GM06990 (cell line): ENCODE data around the gene XIST.

Source experiments
- DNase-seq: peaks from one replicate; pipeline ENCODE4 v3.0.0-alpha.2; 2011; ENCODE audit not compliant: insufficient read length; ENCODE audit errors: extremely low read depth
- H3K27me3 ChIP-seq: replicated peaks from 2 replicates; pipeline ENCODE4 v1.6.0; 2011; ENCODE audit warnings: low read length; ENCODE audit not compliant: control insufficient read depth, insufficient read depth
- H3K36me3 ChIP-seq: 2 replicates; pipeline ENCODE4 v1.5.1; 2011; ENCODE audit warnings: low read length; ENCODE audit not compliant: control insufficient read depth, insufficient read depth
- H3K4me3 ChIP-seq: replicated peaks from 2 replicates; pipeline ENCODE4 v1.5.1; 2011; ENCODE audit warnings: low read depth, mild to moderate bottlenecking, control low read depth, low read length
- TF ChIP-seq, protein P1 (sequence below): IDR thresholded peaks from 2 replicates; pipeline ENCODE4 v1.5.1; 2011; ENCODE audit warnings: low read length, control low read depth, mild to moderate bottlenecking, inconsistent platforms; ENCODE audit not compliant: insufficient read depth, poor library complexity, severe bottlenecking

The XIST gene

DNA sequence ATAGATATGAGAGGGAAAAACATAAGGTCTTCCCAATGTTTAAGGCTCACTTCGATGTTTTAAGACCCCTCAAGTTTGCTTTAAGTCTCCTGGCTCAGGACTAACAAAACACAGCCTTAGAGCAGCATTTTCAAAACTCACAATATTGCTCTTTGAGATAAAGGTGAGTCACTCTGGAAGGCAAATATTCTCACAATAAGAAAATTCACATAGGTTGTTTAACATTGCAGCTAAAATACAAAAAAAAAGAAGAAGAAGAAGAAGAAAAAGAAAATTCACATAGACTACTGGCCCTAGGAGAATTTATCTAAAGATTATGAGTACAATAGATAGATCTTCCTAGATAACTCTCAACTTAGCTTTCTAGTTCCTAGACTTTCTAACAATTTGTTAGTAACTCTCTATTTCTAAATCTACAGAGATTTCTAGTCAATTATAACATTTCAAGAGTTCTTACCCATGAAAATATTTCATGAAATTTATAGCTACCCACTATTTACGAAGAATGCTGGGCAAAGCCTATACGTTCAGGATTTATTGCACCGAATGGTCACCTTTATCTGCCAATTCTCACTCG is 22.5 kb downstream of the XIST start:
- H3K4me3 ChIP-seq, result no peak overlapping the region
- TF ChIP-seq, protein P1, sequence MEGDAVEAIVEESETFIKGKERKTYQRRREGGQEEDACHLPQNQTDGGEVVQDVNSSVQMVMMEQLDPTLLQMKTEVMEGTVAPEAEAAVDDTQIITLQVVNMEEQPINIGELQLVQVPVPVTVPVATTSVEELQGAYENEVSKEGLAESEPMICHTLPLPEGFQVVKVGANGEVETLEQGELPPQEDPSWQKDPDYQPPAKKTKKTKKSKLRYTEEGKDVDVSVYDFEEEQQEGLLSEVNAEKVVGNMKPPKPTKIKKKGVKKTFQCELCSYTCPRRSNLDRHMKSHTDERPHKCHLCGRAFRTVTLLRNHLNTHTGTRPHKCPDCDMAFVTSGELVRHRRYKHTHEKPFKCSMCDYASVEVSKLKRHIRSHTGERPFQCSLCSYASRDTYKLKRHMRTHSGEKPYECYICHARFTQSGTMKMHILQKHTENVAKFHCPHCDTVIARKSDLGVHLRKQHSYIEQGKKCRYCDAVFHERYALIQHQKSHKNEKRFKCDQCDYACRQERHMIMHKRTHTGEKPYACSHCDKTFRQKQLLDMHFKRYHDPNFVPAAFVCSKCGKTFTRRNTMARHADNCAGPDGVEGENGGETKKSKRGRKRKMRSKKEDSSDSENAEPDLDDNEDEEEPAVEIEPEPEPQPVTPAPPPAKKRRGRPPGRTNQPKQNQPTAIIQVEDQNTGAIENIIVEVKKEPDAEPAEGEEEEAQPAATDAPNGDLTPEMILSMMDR, result no peak
- H3K36me3 ChIP-seq, result peaks cover 7% of the 10 kb centered on the region
- no peak for DNase-seq
- no peaks in the 10 kb centered on the region for H3K27me3 ChIP-seq

DNA sequence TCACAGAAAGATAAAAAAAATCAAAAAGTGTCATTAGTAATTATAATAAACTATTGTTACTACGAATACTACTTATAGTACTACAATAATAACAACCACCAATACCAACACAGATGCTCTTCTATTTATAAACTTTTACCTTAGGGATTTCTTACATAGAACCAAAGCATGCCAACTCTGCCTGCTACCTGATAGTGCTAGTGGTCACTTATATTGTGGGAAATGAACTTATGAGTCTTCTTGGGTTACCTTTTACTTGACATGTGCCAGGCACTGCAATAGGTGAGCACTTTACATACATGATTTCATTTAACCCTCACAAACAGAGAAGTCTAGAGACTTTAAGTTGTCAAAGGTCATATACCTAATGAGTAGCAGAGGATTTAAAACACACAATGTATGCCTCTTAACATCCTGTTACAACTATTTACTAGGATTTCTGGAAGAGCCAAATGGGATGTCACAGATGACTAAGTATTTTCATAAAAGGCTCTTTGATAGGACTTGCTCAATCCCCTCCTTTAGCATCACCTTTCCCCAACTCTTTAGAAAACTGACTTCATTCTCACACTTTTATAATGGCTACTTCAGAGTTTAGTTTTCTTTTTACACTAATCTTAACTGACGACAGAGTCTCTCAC is 24.3 kb downstream of the XIST start:
- H3K36me3 ChIP-seq, result peaks cover 7% of the 10 kb centered on the region
- H3K27me3 ChIP-seq, result no peaks in the 10 kb centered on the region
- H3K4me3 ChIP-seq, result no peak overlapping the region
- TF ChIP-seq, protein P1, result no peak
- DNase-seq, result no peak

DNA sequence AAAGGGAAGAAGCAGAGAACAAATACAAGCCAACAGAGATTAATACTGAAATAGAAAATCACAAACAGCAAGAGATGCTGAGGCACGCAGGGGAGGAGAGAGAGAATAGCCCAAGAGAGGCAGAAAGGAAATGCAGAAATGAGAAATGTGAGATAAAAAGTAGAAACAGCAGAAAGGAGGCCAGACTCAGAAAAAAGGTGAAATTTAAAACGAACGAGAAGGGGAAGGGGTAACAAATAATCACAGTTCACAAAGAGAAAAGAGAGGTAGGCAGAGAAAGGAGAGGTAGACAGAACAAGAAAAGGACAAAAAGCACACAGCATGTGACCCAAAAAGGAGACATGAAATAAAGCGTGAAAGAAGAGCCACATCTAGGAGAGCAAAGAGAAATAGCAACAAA is 25.1 kb downstream of the XIST start:
- H3K36me3 ChIP-seq, result peaks cover 7% of the 10 kb centered on the region
- DNase-seq, result no peak
- TF ChIP-seq, protein P1, result no peak

DNA sequence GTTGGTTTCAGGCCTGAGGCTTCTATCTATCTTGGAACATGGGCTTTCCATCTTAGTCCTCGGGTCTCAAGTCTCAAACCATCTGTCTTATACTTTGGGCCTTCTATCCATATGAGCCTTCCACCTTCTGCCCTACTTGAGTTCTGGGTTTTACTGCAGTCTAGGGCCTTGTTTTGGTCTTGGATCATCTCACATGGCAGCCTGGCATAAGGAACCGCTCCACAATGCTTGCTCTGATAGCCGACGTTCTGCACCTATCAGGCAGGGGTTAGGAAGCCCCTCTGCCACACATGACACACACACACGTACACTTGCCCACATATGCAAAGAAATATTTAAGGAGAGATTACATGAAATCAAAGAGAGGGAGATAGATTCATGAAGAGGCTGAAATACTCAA is 25.5 kb downstream of the XIST start:
- DNase-seq, result no peak
- Histone ChIP-seq H3K27me3 (no peaks in the 10 kb centered on the region), H3K4me3 (no peak overlapping the region), H3K36me3 (peaks cover 7% of the 10 kb centered on the region)
- TF ChIP-seq, protein P1, result no peak

More for the DNA sequence above, 25.1 kb downstream of the XIST start:
- Histone ChIP-seq H3K4me3 (no peak overlapping the region), H3K27me3 (no peaks in the 10 kb centered on the region)

DNA sequence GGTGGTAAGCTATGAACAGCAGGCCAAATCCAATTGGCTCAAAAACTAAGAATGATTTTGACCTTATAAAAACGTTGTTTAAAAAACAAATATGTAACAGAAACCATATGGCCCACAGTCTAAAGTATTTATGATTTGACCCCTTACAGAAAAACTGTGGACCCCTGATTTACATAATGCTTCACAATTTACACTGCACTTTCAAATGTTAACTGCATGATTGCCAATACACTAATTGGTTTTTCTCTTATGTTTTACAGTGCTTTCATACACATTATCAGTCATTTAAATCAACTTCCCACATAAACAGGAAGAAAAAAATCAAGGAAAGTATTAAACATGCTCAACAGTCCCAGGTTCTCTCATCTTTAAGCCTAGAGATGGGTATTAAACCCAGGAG is 26.9 kb downstream of the XIST start:
- DNase-seq, result no peak
- H3K36me3 ChIP-seq, result peaks cover 7% of the 10 kb centered on the region
- no peak overlapping the region for H3K4me3 ChIP-seq
- H3K27me3 ChIP-seq, result no peaks in the 10 kb centered on the region
- TF ChIP-seq, protein P1, result no peak
